Mucosa of descending colon (tissue), 3 donors: ENCODE data around the gene PSMG3. TPM values are rescaled to one million over a fixed set of nuclear protein-coding genes. Genes with fewer than 3 reads are reported as not detected.

Experiments used
- ATAC-seq: fragments of 200-7000 bp; cut with Tn5 transposase; one replicate; pipeline ENCODE4 v1.9.1; 2020; ENCODE audit warnings: mild to moderate bottlenecking, moderate library complexity
- DNase-seq, 3 donors: peaks; one replicate each; pipeline ENCODE4 v3.0.0-alpha.2; 2020
- H3K36me3 ChIP-seq: fragments of 200-600 bp; one replicate; pipeline ENCODE4 v1.8.0; 2021; ENCODE audit warnings: low read depth, mild to moderate bottlenecking
- H3K4me1 ChIP-seq: fragments of 200-600 bp; one replicate; pipeline ENCODE4 v1.8.0; 2021; ENCODE audit warnings: low read depth, mild to moderate bottlenecking
- H3K4me3 ChIP-seq: fragments of 200-600 bp; one replicate; pipeline ENCODE4 v1.8.0; 2021; ENCODE audit warnings: mild to moderate bottlenecking
- H3K9me3 ChIP-seq: fragments of 200-600 bp; one replicate; pipeline ENCODE4 v1.8.0; 2021; ENCODE audit warnings: mild to moderate bottlenecking
- CTCF ChIP-seq: fragments of 200-600 bp; IDR thresholded peaks from one replicate; pipeline ENCODE4 v1.8.0; 2022; ENCODE audit warnings: antibody characterized with exemption, mild to moderate bottlenecking
- intact Hi-C, 2 donors: fragments of 100-400 bp; cut with DNase I in 1 of 2; cut with micrococcal nuclease in 1 of 2; formaldehyde crosslinking; loops; one replicate each; pipeline versions ENCODE4 v1.11.0 to v1.11.1; 2022; cut with DNase I, micrococcal nuclease
- total RNA-seq, 3 donors: library from RNA; stranded (reverse); fragmentation: NEBNext Ultra II Directional in 2 of 3; extraction: Animal tissue kit (Norgen Biotek cat#: 25700) in 2 of 3; gene quantifications; one replicate each; pipeline versions ENCODE4 v1.2.1 to v1.2.4, GENCODE V29; 2021 to 2023
- donor health status: DM: no; HTN: no; CAD: no; lungs with moderate emphysema.
- donor health status: DM: no; HTN: no; CAD: no.
- donor health status: DM: no; HTN: yes; CAD: no.

The PSMG3 gene
- total RNA-seq, 3 donors from 2014 or later, result 22.6 to 26.0 (median 22.9) TPM

DNA sequence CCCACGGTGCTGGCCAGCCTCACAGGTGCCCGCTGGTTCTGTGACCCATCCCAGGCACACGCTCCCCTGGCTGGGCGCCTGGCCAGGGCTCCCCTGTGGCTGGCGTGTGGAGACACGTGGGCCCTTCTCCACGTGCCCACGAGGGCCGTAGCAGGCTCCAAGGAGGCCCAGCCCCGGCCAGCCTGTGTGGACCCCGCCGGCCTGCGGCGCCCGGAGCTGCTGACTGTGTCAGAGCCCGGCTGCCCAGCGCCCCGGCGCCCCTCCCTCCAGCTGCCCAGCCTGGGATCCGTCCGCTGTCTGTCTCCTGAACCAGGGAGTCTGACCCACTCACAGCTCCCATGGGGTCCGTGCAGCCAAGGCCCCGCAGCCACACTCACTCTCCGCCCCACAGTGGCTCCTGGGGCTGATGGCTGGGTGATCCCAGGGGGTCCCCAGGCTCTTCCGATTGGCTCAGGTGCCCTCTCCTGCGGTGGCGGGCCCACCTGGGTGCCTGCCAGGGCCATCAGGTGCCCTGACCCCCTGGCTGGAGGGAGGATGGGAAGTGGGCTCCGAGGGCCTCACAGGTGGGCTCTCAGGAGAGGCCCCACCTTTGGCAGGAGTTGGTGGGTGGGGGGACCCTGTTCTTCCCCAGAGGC, 23.4 kb downstream of the PSMG3 start:
- DNase-seq (no peak), ATAC-seq (no peak)
- Histone ChIP-seq H3K9me3 (no peaks in the 10 kb centered on the region), H3K4me3 (no peak overlapping the region), H3K4me1 (no peaks in the 10 kb centered on the region), H3K36me3 (no peaks in the 10 kb centered on the region)
- intact Hi-C loops, result no loop called here
- TF ChIP-seq CTCF, result no peak

GRCh38 chr7:1545417-1546246, 24.2 kb downstream of the PSMG3 start:
- H3K4me3 ChIP-seq, result no peak overlapping the region
- TF ChIP-seq CTCF, result no peak
- H3K36me3 ChIP-seq, result no peaks in the 10 kb centered on the region
- ATAC-seq (peak; percentile 39), DNase-seq (peak in 1 of 3 donors; percentile 55)
- H3K9me3 ChIP-seq, result no peaks in the 10 kb centered on the region
- intact Hi-C loops, result no loop called here
- no peaks in the 10 kb centered on the region for H3K4me1 ChIP-seq

GRCh38 chr7:1544896-1545416, 24.9 kb downstream of the PSMG3 start:
- TF ChIP-seq CTCF, result no peak
- no peaks in the 10 kb centered on the region for H3K36me3 ChIP-seq

DNA sequence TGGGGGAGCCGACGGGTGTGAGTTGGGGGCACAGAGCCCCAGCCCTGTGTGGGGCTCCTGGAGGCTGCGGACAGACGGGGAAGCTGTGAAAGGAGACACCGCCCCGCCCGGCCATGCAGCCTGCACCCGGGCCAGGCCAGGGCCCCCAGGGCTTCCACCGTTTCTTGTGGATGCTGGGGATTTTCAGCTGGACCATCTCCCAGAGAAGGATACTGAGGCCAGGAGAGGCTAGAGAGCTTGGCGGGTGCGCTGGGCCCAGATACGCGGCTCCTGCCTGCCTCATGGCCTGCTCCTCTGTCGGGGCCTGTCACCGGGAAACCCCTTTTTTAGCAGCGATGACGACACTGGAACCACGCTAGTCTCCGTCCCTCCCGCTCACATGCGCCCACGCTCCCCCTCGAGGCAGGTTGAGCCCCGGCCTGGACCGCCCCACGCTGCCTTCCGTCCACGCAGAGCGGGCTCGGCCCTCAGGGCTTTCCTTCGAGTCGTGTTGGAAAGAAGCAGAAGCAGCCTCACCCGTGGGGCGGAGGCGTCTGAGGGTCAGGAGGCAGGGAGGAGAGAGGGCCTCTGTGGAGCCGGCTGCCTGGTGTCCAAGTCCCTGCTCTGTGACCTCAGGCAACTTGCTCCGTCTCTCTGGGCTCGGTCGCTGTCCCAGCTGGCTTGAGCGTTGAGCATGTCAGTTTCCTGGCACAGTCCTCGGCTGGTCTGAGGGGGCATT, 25.5 kb downstream of the PSMG3 start:
- no peaks in the 10 kb centered on the region for H3K36me3 ChIP-seq

More at GRCh38 chr7:1544896-1545416, 24.9 kb downstream of the PSMG3 start:
- Histone ChIP-seq H3K4me1 (no peaks in the 10 kb centered on the region), H3K9me3 (no peaks in the 10 kb centered on the region), H3K4me3 (no peak overlapping the region)
- ATAC-seq, result no peak
- intact Hi-C loops, result no loop called here
- DNase-seq, result no peak

More for the DNA sequence above, 25.5 kb downstream of the PSMG3 start:
- ATAC-seq (peak; percentile 1), DNase-seq (no peak)
- Histone ChIP-seq H3K4me3 (no peak overlapping the region), H3K4me1 (no peaks in the 10 kb centered on the region), H3K9me3 (no peaks in the 10 kb centered on the region)
- intact Hi-C loops, result no loop called here
- TF ChIP-seq CTCF, result no peak
